Stimulated activated CD4-positive, alpha-beta T cell treated with anti-CD3 and anti-CD28 coated beads, Interleukin-1b, Interleukin-23, amount 100 ng/mL, for 48 hours (primary cell): Measurements from ENCODE around the gene ARHGEF10L.
"Not testable (repeated sequence)": the region's sequence is repeated elsewhere in the genome, so short reads cannot be mapped to it uniquely, and the experiment has no call there.

Experiments
- DNase-seq: peaks from one replicate; pipeline ENCODE4 v3.0.0-alpha.2; 2020

The ARHGEF10L gene

GRCh38 chr1:17617787-17618557, 78.5 kb downstream of the ARHGEF10L start:
- DNase-seq, result no peak

- DNase-seq, result no peak
Observed at GRCh38 chr1:17618558-17619247, 79.2 kb downstream of the ARHGEF10L start.

- no peak for DNase-seq
Observed at GRCh38 chr1:17620448-17620847, 81.0 kb downstream of the ARHGEF10L start.

- DNase-seq, result no peak
Observed at GRCh38 chr1:17621691-17622090, 82.2 kb downstream of the ARHGEF10L start.

- DNase-seq, result no peak
Observed at GRCh38 chr1:17622823-17623222, 83.3 kb downstream of the ARHGEF10L start.

GRCh38 chr1:17624611-17625233, 85.2 kb downstream of the ARHGEF10L start:
- no peak for DNase-seq

- no peak for DNase-seq
Observed at GRCh38 chr1:17627239-17628052, 87.9 kb downstream of the ARHGEF10L start.

GRCh38 chr1:17629046-17629445, 89.5 kb downstream of the ARHGEF10L start:
- not testable (repeated sequence) for DNase-seq

- DNase-seq, result no peak
Observed at GRCh38 chr1:17629460-17629859, 90.0 kb downstream of the ARHGEF10L start.

GRCh38 chr1:17630048-17630830, 90.7 kb downstream of the ARHGEF10L start:
- no peak for DNase-seq

GRCh38 chr1:17630986-17631385, 91.5 kb downstream of the ARHGEF10L start:
- DNase-seq, result no peak

GRCh38 chr1:17631410-17631809, 91.9 kb downstream of the ARHGEF10L start:
- no peak for DNase-seq

GRCh38 chr1:17632106-17632505, 92.6 kb downstream of the ARHGEF10L start:
- DNase-seq, result no peak

GRCh38 chr1:17632541-17633184, 93.2 kb downstream of the ARHGEF10L start:
- no peak for DNase-seq

- DNase-seq, result no peak
Observed at GRCh38 chr1:17633654-17634053, 94.2 kb downstream of the ARHGEF10L start.

GRCh38 chr1:17635276-17635675, 95.8 kb downstream of the ARHGEF10L start:
- no peak for DNase-seq

- DNase-seq, result no peak
Observed at GRCh38 chr1:17635811-17636210, 96.3 kb downstream of the ARHGEF10L start.

- no peak for DNase-seq
Observed at GRCh38 chr1:17636612-17637011, 97.1 kb downstream of the ARHGEF10L start.

- DNase-seq, result no peak
Observed at GRCh38 chr1:17637055-17637454, 97.6 kb downstream of the ARHGEF10L start.

- no peak for DNase-seq
Observed at GRCh38 chr1:17639703-17640340, 100.3 kb downstream of the ARHGEF10L start.

- no peak for DNase-seq
Observed at GRCh38 chr1:17640393-17640792, 100.9 kb downstream of the ARHGEF10L start.
